HG02973 (cell line): ENCODE results near the gene DNAH7.
"Not testable (repeated sequence)": the region's sequence is repeated elsewhere in the genome, so short reads cannot be mapped to it uniquely, and the experiment has no call there.

Source experiments
- ATAC-seq: cut with Tn5 transposase; IDR thresholded peaks from one replicate; pipeline ENCODE4 v1.9.1; 2021; ENCODE audit warnings: moderate library complexity; ENCODE audit not compliant: unreplicated experiment

Gene DNAH7

DNA sequence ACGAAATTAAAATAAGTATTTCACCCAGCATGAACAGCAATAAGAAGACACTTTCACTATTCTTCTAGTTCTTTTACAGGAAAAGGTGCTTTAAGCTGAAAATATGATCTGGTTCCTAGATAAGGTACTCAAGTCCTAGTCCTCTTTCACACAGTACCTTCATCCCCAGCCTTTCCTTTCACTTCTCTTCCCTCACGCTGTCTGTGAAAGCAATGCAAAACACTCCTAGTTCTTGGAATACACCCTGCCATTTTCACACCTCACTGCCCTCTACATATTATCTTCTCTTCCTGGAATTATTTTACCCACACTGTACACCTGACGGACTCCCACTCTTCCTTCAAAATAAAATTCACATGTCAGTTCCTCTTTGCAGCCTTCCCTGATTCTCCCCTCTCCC is 82.9 kb downstream of the DNAH7 start:
- no peak for ATAC-seq

DNA sequence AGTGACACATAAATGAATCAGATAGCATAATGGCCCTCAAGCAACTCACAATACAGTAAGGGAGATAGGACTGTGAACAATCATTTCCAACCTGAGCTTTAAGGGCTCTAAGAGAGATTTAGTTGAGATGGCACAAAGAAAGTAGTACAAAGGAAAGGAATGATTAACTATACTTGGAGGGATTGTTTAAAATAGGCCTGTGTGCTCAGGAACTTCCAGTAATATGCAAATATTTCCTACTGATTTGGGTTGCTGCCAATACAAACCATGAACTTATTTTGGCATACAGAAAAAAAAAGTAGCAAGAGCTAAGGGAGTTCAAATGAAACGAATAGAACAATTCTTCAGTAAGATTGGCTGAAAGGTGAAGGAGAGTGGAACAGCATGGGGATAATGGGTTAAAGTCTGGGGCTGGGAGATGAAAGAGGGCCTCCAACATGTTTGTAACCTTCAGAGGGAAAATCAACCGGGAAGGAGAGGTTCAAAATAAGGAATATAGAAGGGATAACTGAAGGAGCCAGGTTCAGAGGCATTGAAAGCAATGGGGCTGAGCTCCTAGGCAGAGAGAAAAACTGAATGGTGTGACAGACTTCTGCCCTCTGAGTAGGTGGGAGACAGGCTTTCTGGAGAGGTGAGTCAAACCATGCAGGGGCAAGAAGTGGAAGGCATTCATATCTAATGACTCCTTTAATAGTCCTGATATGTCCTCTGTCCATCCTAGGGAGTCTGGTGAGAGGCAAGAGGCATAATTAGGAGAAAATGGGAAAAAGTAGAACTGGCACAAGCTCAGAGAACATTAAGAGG is 83.5 kb downstream of the DNAH7 start:
- ATAC-seq = no peak

DNA sequence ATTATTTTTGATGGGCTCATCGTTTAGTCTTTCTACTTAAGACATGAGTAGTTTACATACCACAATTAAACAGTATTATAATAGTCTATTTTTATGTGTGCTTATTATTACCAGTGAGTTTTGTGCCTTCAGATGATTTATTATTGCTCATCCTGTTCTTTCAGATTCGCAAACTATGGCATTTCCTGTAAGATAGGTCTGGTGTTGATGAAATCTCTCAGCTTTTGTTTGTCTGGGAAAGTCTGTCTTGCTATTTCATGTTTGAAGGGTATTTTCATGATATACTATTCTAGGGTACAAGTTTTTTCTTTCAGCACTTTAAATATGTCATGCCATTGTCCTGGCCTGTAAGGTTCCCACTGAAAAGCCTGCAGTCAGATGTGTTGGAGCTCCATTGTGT is 101.3 kb downstream of the DNAH7 start:
- no peak for ATAC-seq

- ATAC-seq = peak; percentile 69
Observed at GRCh38 chr2:195961873-195962272, 106.8 kb downstream of the DNAH7 start.

- no peak for ATAC-seq
Observed at GRCh38 chr2:195959341-195959740, 109.3 kb downstream of the DNAH7 start.

DNA sequence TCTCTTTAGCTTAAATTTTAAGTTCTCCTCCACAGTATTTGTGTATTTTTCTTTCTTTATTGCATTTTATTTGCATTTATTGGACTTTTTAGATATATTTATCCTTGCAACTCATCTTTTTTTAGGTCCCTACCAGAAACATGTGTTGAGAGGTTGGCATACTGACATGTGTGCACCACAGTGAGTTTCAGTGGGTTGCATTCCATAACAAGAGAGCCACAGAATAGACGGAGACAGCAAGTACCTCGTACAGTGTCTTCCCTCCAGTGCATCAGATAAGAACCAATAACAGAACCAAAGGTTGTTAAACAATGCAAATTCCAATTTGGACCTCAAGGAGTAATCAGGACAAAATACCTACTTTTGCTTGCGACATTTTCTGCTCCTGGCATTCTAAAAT is 111.9 kb downstream of the DNAH7 start:
- ATAC-seq = no peak

DNA sequence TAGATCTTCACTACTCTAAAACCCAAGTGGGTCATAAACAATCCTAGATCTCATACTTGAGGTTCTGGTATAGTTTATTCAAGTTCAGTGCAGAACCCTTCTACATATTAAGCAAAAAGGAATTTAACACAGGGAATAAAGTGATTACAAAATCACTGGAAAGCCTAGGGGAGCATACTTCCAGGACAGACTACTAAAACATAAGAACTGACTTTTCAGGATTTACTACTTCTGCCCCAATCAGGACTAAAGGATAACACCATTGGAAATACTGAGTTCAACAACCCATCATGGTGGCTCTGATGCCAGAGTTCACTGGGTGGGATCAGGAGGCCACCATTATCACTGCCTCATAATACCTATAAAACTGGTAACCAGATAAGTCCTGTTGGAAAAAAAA is 123.6 kb downstream of the DNAH7 start:
- no peak for ATAC-seq

DNA sequence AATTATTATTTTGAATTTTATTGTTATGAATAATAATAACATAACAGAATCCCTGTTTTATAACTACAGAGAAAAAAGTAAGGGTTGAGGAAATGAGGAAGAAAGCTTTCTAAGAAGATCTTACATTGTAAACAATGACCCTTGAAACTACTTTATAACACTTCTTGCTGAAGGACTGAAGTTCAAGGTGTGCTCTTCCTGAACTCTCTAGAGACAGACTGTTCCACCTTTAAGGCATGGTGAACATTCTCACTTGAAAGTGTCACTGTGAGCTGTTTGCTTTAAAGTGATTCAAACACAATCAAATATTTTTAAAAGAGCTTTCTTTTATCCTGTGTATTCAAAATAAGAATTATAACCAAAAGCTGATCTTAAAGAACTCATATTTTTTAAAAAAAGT is 131.5 kb downstream of the DNAH7 start:
- ATAC-seq = no peak

GRCh38 chr2:195934484-195934883 is 134.2 kb downstream of the DNAH7 start:
- no peak for ATAC-seq

DNA sequence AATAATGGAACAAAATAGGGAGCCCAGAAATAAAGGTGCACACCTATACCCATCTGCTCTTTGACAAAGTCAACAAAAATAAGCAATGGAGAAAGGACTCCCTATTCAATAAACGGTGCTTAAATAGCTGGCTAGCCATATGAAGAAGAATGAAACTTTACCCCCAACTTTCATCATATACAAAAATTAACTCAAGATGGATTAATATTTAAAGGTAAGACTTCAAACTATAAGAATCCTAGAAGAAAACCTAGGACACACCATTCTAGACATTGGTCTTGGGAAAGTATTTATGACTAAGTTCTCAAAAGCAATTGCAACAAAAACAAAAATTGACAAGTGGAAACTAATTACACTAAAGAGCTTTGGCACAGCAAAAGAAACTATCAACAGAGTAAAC is 139.1 kb downstream of the DNAH7 start:
- no peak for ATAC-seq

GRCh38 chr2:195925120-195925519 is 143.5 kb downstream of the DNAH7 start:
- no peak for ATAC-seq

- ATAC-seq = no peak
Observed at GRCh38 chr2:195923889-195924288, 144.7 kb downstream of the DNAH7 start.

- ATAC-seq = not testable (repeated sequence)
Observed at GRCh38 chr2:195917021-195917600, 151.5 kb downstream of the DNAH7 start.

- no peak for ATAC-seq
Observed at GRCh38 chr2:195912079-195912478, 156.6 kb downstream of the DNAH7 start.

DNA sequence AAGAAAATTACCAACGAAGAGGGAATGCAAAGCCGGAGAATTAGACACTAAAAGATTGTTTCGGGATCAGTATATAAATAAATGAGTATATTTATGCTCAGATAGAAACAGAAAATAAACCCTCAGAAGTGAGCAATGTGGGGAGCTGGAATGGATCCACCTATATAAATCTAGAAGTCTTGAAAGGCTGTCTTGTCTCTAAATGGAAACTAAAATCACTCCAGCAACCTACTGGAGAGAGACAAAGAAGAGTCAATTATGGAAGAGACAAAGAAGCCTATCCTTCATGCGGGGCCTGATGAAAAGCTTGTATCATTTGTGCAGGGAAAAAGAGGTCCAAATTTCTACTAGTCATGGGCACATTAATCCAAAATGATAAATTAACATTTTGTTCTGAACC is 158.1 kb downstream of the DNAH7 start:
- ATAC-seq = no peak

- no peak for ATAC-seq
Observed at GRCh38 chr2:195909926-195910325, 158.7 kb downstream of the DNAH7 start.

DNA sequence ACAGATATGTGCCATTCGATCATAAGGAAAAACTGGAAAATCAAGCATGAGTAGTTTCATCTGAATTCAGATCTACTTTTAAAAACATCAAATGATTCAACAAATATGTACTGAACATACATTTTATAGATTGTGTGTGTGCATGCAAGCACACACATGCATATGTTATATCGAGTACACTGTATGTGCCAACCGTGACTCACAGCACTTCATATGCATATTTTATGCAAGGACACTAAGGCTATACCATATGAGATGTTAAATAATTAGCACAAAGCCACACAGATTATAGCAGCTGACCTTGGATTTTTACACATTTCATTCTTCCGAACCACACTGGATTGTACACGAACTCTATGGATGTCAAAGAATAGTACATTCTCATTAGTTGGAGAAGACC is 161.2 kb downstream of the DNAH7 start:
- no peak for ATAC-seq

GRCh38 chr2:195903956-195904355 is 164.7 kb downstream of the DNAH7 start:
- ATAC-seq = no peak

GRCh38 chr2:195902857-195903256 is 165.8 kb downstream of the DNAH7 start:
- ATAC-seq = no peak

- ATAC-seq = no peak
Observed at GRCh38 chr2:195899226-195899625, 169.4 kb downstream of the DNAH7 start.

- no peak for ATAC-seq
Observed at GRCh38 chr2:195898505-195899191, 170.0 kb downstream of the DNAH7 start.

DNA sequence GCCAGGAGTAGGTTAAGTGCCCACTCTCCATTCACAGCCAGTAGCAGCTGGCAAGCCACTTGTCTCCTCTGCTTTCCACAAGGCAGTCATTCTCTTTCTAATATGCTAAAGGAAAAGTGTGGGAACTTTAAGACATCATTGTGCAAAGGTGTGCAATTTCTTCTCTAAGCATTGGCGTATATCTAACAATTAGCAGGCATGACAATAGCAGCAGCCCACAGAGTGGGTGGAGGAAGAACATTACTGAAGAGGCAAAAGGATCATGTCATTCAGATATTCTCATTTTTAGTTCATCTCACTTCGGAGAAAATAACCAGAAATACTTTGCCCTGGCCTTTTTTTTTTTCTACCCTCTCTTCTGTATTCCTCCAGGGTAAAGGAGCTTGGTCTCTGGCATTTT is 177.6 kb downstream of the DNAH7 start:
- ATAC-seq = no peak
